ENCODE results near the gene CFAP20DC.

- TF ChIP-seq CTCF (IDR thresholded peaks at IDR 0.05) (no peak), POLR2AphosphoS5 (IDR thresholded peaks at IDR 0.05) (no peak), POLR2A (IDR thresholded peaks at IDR 0.05; ENCODE audit: low read depth) (no peak)
Measured at GRCh38 chr3:59074764-59075163, 24.9 kb upstream of the CFAP20DC start.

All from esophagus muscularis mucosa (tissue), 3 donors.